Renal pelvis (tissue), 3 donors: ENCODE measurements around the gene MTHFD1. TPM values are rescaled to one million over a fixed set of nuclear protein-coding genes. Genes with fewer than 3 reads are reported as not detected.

Experiments
- polyA plus RNA-seq, 3 donors: library from polyadenylated mRNA; unstranded; fragments of 120-200 nt; gene quantifications; one replicate each; pipeline ENCODE4 v1.2.1, GENCODE V29; 2013; ENCODE audit not compliant: insufficient read length in 3 of 3

The MTHFD1 gene
- polyA plus RNA-seq, 3 donors: 75.8 to 94.0 (median 93.8) TPM

Other genes starting within 250 kb of the MTHFD1 start
- gene ESR2, start 94.0 kb upstream of the MTHFD1 start, polyA plus RNA-seq: 1 to 10 TPM in 2 of 3 donors, under 1 TPM in 1; 0.91 to 1.9 (median 1.7) TPM
- gene AKAP5, start 77.1 kb downstream of the MTHFD1 start, polyA plus RNA-seq: 1 to 10 TPM; 5.9 to 7.4 (median 7.0) TPM
- 10 to 100 TPM in 2 of 3 donors, 1 to 10 TPM in 1; 7.4 to 15.3 (median 14.3) TPM for gene ZBTB25, start 115.5 kb downstream of the MTHFD1 start, polyA plus RNA-seq
- gene ZBTB1, start 116.4 kb downstream of the MTHFD1 start, polyA plus RNA-seq: 10 to 100 TPM; 58.1 to 71.2 (median 61.7) TPM
- gene HSPA2, start 152.4 kb downstream of the MTHFD1 start, polyA plus RNA-seq: 10 to 100 TPM; 16.1 to 20.7 (median 18.6) TPM
- gene PPP1R36, start 161.6 kb downstream of the MTHFD1 start, polyA plus RNA-seq: 1 to 10 TPM in 2 of 3 donors, under 1 TPM in 1; 0.78 to 1.6 (median 1.1) TPM